K562 (cell line): ENCODE data around the gene PSMA7. TPM values are rescaled to one million over a fixed set of nuclear protein-coding genes. Genes with fewer than 3 reads are reported as not detected.

Experiments used
- BCOR ChIP-seq: fragments of 450-650 bp; IDR thresholded peaks from 2 replicates; pipeline ENCODE4 v1.6.1; 2016
- BRF1 ChIP-seq: IDR thresholded peaks from 3 replicates; pipeline ENCODE4 v1.6.1; 2011; ENCODE audit warnings: borderline replicate concordance, mild to moderate bottlenecking; ENCODE audit not compliant: insufficient read length; ENCODE audit errors: extremely low read depth
- CHD4 ChIP-seq: fragments of 200-600 bp; sonication (generic); IDR thresholded peaks from 3 replicates; pipeline ENCODE4 v1.6.1; 2012; ENCODE audit warnings: low read depth, mild to moderate bottlenecking, mixed read lengths, low read length, inconsistent platforms; ENCODE audit not compliant: insufficient read depth, insufficient replicate concordance, poor library complexity, severe bottlenecking
- JUND ChIP-seq, 2 experiments: IDR thresholded peaks; 2 replicates in 1 of 2; 3 replicates in 1 of 2; pipeline ENCODE4 v1.6.1; 2011; ENCODE audit warnings: borderline replicate concordance in 2 of 2, low read depth in 2 of 2, low read length in 2 of 2, improper control_type of control experiment in 1 of 2, missing biosample characterization in 1 of 2, missing genetic modification characterization in 1 of 2, missing genetic modification reagents in 1 of 2
- NFXL1 ChIP-seq: fragments of 450-650 bp; formaldehyde crosslinking; IDR thresholded peaks from 2 replicates; pipeline ENCODE4 v1.4.0; 2021; ENCODE audit warnings: mild to moderate bottlenecking
- RBM15 ChIP-seq: fragments of 200-400 bp; formaldehyde crosslinking; IDR thresholded peaks from 2 replicates; pipeline ENCODE4 v1.6.1; 2018; ENCODE audit warnings: mild to moderate bottlenecking, low read length, moderate library complexity; ENCODE audit not compliant: insufficient read depth
- SMAD2 ChIP-seq: fragments of 150-350 bp; IDR thresholded peaks from 2 replicates; pipeline ENCODE4 v1.6.1; 2014; ENCODE audit warnings: low read depth, mild to moderate bottlenecking, low read length
- ZBTB7A ChIP-seq: IDR thresholded peaks from 2 replicates; pipeline ENCODE4 v1.6.1; 2011; ENCODE audit warnings: low read depth, mild to moderate bottlenecking, low read length, moderate library complexity, borderline replicate concordance; ENCODE audit not compliant: control insufficient read depth
- ZNF316 ChIP-seq: fragments of 450-650 bp; IDR thresholded peaks from 2 replicates; pipeline ENCODE4 v1.6.1; 2016
- polyA plus RNA-seq, 8 experiments: library from polyadenylated mRNA; depleted of rRNA in 4 of 8; stranded (reverse) in 5 of 8; unstranded in 3 of 8; fragments of >200 nt; fragmentation: Nextera tagmentation in 2 of 8; fragmentation: Illumina TruSeq in 1 of 8; extraction: Ambion mirVana in 2 of 8; extraction: Trizol in 1 of 8; gene quantifications; 2 replicates each; pipeline versions ENCODE4 v1.2.1 to v1.2.3, GENCODE V29; 2011 to 2014; ENCODE audit warnings: inconsistent platforms in 1 of 8, missing spikeins in 1 of 8
- total RNA-seq, 7 experiments: library from RNA; depleted of rRNA in 6 of 7; stranded (reverse); fragments of >200 nt in 6 of 7; fragmentation: Illumina TruSeq in 2 of 7; extraction: Trizol in 2 of 7; gene quantifications; 2 replicates each; pipeline versions ENCODE4 v1.2.1 to v1.2.3, GENCODE V29; 2011 to 2021; ENCODE audit warnings: low replicate concordance in 1 of 7
- TF ChIP-seq, protein P1 (sequence below), 3 experiments: fragments of 200-800 bp in 1 of 3; fragments of 250-450 bp in 1 of 3; fragments of 450-650 bp in 1 of 3; sonication (Bioruptor Pico) in 1 of 3; sonication (Bioruptor generic) in 1 of 3; formaldehyde crosslinking in 1 of 3; IDR thresholded peaks; 2 replicates each; pipeline versions ENCODE4 v1.6.1 to v1.8.0; 2016 to 2022; ENCODE audit warnings: mild to moderate bottlenecking in 2 of 3, missing genetic modification characterization in 2 of 3, missing compliant biosample characterization in 1 of 3, moderate library complexity in 1 of 3
- TF ChIP-seq, protein P2 (sequence below), 2 experiments: fragments of 450-650 bp in 1 of 2; sonication (generic) in 1 of 2; formaldehyde crosslinking in 1 of 2; IDR thresholded peaks in 1 of 2; conservative IDR thresholded peaks in 1 of 2; 2 replicates each; pipeline versions ENCODE4 v1.6.1 to v1.8.1; 2016 to 2023; ENCODE audit warnings: mild to moderate bottlenecking in 2 of 2, moderate library complexity in 2 of 2, inconsistent platforms in 1 of 2, missing genetic modification reagents in 1 of 2
- TF ChIP-seq, protein P3 (sequence below): IDR thresholded peaks from 2 replicates; pipeline ENCODE4 v1.6.1; 2011; ENCODE audit warnings: borderline replicate concordance, low read depth, mild to moderate bottlenecking, moderate library complexity, low read length; ENCODE audit not compliant: insufficient read depth, poor library complexity, severe bottlenecking
- TF ChIP-seq, protein P4 (sequence below), 2 experiments: IDR thresholded peaks; 2 replicates each; pipeline ENCODE4 v1.6.1; 2012; ENCODE audit warnings: improper control_type of control experiment in 2 of 2, low read depth in 2 of 2, low read length in 2 of 2, borderline replicate concordance in 1 of 2

The PSMA7 gene
- total and polyA plus RNA-seq, 9 of the 15 experiments (the other 6 are each of a cell fraction or from before 2014, with no cell fraction given), result 257 to 510 (median 393) TPM

DNA sequence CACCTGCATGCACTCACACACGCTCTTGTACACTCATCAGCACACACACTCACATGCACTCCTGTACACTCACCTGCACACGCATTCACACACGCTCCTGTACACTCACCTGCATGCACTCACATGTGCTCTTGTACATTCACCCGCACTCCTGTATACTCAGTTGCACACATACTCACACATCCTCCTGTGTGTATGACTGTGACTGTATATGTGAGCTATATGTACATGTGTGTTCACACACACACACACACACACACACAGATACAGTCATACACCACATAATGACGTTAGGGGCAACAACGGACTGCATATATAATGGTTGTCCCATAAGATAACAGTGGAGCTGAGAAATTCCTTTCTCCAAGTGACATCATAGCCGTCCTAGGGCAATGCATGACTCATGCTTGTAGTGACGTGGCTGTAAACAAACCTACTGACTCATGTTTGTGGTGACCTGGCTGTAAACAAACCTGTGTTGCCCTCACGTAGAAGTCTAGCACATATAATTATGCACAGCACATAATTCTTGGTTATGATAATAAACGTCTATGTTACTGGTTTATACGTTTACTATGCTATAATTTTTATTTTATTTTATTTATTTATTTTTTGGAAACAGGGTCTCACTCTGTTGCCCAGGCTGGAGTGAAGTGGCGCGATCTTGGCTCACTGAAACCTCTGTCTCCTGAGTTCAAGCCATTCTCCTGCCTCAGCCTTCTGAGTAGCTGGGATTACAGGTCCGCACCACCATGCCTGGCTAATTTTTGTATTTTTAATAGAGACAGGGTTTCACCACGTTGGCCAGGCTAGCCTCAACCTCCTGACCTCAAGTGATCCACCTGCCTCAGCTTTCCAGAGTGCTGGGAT lies 54.7 kb downstream of the PSMA7 start (continued):
- TF ChIP-seq, protein P1, sequence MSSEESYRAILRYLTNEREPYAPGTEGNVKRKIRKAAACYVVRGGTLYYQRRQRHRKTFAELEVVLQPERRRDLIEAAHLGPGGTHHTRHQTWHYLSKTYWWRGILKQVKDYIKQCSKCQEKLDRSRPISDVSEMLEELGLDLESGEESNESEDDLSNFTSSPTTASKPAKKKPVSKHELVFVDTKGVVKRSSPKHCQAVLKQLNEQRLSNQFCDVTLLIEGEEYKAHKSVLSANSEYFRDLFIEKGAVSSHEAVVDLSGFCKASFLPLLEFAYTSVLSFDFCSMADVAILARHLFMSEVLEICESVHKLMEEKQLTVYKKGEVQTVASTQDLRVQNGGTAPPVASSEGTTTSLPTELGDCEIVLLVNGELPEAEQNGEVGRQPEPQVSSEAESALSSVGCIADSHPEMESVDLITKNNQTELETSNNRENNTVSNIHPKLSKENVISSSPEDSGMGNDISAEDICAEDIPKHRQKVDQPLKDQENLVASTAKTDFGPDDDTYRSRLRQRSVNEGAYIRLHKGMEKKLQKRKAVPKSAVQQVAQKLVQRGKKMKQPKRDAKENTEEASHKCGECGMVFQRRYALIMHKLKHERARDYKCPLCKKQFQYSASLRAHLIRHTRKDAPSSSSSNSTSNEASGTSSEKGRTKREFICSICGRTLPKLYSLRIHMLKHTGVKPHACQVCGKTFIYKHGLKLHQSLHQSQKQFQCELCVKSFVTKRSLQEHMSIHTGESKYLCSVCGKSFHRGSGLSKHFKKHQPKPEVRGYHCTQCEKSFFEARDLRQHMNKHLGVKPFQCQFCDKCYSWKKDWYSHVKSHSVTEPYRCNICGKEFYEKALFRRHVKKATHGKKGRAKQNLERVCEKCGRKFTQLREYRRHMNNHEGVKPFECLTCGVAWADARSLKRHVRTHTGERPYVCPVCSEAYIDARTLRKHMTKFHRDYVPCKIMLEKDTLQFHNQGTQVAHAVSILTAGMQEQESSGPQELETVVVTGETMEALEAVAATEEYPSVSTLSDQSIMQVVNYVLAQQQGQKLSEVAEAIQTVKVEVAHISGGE (CRISPR knock-in tag; IDR thresholded peaks at IDR 0.05), result no peak
- TF ChIP-seq RBM15 (no peak), JUND (IDR thresholded peaks at IDR 0.05; ENCODE audit: borderline replicate concordance, low read depth, low read length) (peak; percentile 99), JUND (tag; IDR thresholded peaks at IDR 0.05; ENCODE audit: borderline replicate concordance, low read depth, low read length) (peak; percentile 100), BCOR (peak; percentile 74; the same call in 1 of the 2 replicates), CHD4 (no peak), ZBTB7A (no peak), BRF1 (no peak), SMAD2 (no peak), NFXL1 (CRISPR knock-in tag) (no peak), ZNF316 (peak; percentile 75)
- TF ChIP-seq, protein P2, sequence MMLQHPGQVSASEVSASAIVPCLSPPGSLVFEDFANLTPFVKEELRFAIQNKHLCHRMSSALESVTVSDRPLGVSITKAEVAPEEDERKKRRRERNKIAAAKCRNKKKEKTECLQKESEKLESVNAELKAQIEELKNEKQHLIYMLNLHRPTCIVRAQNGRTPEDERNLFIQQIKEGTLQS (IDR thresholded peaks at IDR 0.05), result peak; percentile 100
- TF ChIP-seq, protein P2 (CRISPR knock-in tag; conservative IDR thresholded peaks at IDR 0.05), result peak; percentile 98
- TF ChIP-seq, protein P3, sequence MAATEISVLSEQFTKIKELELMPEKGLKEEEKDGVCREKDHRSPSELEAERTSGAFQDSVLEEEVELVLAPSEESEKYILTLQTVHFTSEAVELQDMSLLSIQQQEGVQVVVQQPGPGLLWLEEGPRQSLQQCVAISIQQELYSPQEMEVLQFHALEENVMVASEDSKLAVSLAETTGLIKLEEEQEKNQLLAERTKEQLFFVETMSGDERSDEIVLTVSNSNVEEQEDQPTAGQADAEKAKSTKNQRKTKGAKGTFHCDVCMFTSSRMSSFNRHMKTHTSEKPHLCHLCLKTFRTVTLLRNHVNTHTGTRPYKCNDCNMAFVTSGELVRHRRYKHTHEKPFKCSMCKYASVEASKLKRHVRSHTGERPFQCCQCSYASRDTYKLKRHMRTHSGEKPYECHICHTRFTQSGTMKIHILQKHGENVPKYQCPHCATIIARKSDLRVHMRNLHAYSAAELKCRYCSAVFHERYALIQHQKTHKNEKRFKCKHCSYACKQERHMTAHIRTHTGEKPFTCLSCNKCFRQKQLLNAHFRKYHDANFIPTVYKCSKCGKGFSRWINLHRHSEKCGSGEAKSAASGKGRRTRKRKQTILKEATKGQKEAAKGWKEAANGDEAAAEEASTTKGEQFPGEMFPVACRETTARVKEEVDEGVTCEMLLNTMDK, result no peak
- TF ChIP-seq, protein P4, sequence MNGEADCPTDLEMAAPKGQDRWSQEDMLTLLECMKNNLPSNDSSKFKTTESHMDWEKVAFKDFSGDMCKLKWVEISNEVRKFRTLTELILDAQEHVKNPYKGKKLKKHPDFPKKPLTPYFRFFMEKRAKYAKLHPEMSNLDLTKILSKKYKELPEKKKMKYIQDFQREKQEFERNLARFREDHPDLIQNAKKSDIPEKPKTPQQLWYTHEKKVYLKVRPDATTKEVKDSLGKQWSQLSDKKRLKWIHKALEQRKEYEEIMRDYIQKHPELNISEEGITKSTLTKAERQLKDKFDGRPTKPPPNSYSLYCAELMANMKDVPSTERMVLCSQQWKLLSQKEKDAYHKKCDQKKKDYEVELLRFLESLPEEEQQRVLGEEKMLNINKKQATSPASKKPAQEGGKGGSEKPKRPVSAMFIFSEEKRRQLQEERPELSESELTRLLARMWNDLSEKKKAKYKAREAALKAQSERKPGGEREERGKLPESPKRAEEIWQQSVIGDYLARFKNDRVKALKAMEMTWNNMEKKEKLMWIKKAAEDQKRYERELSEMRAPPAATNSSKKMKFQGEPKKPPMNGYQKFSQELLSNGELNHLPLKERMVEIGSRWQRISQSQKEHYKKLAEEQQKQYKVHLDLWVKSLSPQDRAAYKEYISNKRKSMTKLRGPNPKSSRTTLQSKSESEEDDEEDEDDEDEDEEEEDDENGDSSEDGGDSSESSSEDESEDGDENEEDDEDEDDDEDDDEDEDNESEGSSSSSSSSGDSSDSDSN (IDR thresholded peaks at IDR 0.05; ENCODE audit: borderline replicate concordance in 1 of 2, low read depth in 2 of 2, low read length in 2 of 2), result no peak
